Measurements from ENCODE around the gene USP48. TPM values are rescaled to one million over a fixed set of nuclear protein-coding genes. Genes with fewer than 3 reads are reported as not detected.

Gene USP48
- total RNA-seq, 1 donor from 2014 or later, result 54.5 TPM

DNA sequence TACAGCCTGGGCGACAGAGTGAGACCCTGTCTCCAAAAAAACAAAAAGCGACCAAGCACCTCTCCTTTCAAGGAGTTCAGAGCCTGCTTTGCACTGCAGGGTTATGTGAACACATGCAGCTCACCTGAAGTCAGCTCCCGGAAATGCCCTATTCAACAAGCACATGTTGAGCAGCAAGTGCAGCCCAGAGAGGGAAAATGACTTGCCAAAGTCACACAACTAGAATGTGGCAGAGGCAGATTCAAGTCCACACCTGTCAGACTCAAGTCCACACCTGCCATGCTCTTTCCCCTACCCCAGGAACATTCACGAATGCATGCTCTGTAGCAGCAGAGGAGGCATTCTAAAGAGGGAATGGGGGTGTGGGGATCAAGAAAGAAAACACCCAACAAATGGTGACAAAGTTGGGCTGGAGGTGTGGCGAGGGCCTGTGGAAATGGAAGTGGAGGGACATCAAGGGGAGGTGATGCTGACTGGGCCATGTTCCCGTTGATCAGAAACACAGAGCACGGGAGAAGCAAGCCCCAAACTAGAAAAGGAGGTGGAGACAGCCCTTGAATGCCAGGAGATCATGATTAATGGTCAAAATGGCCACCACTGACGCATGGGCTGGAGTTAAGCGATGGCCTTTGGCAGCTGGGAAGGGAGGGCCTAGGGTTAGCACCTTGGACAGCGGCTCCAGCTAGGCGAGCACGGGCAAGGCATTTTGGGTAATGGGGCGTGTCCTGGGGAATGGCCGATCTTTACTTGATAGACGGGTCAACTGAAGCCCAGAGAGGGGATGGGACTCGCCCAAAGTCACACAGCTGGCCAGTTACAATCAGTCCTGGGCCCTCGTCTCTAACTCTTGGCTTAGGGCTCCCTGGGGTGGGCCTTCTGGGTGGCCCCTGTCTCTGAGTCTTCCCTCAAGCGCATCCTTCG lies 135.3 kb downstream of the USP48 start:
- Mint-ChIP-seq H3K4me3 (ENCODE audit: unreplicated experiment) (no peak overlapping the region), H3K27me3 (ENCODE audit: low read depth) (peaks cover 7% of the 10 kb centered on the region), H3K9me3 (ENCODE audit: low read depth) (no peaks in the 10 kb centered on the region), H3K27ac (ENCODE audit: unreplicated experiment) (no peak overlapping the region), H3K36me3 (ENCODE audit: low read depth) (no peaks in the 10 kb centered on the region), H3K4me1 (ENCODE audit: low read depth) (peaks cover 14% of the 10 kb centered on the region)
- TF ChIP-seq, protein P1, sequence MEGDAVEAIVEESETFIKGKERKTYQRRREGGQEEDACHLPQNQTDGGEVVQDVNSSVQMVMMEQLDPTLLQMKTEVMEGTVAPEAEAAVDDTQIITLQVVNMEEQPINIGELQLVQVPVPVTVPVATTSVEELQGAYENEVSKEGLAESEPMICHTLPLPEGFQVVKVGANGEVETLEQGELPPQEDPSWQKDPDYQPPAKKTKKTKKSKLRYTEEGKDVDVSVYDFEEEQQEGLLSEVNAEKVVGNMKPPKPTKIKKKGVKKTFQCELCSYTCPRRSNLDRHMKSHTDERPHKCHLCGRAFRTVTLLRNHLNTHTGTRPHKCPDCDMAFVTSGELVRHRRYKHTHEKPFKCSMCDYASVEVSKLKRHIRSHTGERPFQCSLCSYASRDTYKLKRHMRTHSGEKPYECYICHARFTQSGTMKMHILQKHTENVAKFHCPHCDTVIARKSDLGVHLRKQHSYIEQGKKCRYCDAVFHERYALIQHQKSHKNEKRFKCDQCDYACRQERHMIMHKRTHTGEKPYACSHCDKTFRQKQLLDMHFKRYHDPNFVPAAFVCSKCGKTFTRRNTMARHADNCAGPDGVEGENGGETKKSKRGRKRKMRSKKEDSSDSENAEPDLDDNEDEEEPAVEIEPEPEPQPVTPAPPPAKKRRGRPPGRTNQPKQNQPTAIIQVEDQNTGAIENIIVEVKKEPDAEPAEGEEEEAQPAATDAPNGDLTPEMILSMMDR (IDR thresholded peaks at IDR 0.05), result no peak
- DNase-seq (ENCODE audit: low spot score), result no peak

DNA sequence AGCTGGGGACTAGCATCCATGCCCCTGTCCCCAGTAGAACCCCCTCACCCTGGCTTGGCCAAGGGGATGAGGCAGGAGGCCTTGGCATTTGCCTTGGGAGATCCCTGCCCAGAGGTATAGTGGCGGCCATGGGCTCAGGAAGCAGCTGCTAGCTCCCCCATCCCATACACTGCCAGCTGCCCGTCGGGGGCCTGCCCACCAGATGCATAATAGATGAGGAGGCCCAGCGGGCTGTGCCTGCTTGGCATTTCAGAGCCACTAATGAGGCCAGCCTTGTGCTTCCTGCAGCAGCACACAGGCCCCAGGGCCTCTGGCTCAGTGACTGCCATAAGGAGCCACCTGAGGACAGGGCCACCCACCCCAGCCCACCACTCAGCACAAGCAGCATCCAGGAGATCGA lies 137.4 kb downstream of the USP48 start:
- TF ChIP-seq, protein P1 (IDR thresholded peaks at IDR 0.05), result no peak
- peaks cover 4% of the 10 kb centered on the region for H3K27me3 Mint-ChIP-seq (ENCODE audit: low read depth)
- H3K9me3 Mint-ChIP-seq (ENCODE audit: low read depth), result no peaks in the 10 kb centered on the region
- H3K27ac Mint-ChIP-seq (ENCODE audit: unreplicated experiment), result no peak overlapping the region
- DNase-seq (ENCODE audit: low spot score), result no peak
- H3K4me3 Mint-ChIP-seq (ENCODE audit: unreplicated experiment), result no peak overlapping the region
- H3K36me3 Mint-ChIP-seq (ENCODE audit: low read depth), result no peaks in the 10 kb centered on the region
- no peaks in the 10 kb centered on the region for H3K4me1 Mint-ChIP-seq (ENCODE audit: low read depth)

DNA sequence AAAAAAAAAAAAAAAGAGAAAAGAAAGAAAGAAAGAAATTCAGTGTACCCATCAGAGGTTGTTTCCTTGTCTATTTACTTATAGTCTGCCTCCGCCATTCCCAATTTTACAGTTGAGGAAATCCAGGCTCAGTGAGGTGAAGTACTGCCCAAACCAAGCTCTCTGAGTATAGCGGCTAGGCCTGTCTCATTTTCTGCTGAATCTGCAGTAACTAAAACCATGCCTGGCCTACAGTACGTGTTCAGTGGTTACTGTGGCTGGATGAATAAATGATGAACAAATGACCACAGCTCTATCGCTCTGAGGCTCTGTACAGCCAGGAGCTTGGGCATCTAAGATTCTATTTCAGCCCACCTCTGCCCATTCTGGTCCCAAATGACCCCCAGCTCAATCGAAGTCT lies 138.0 kb downstream of the USP48 start:
- no peaks in the 10 kb centered on the region for H3K9me3 Mint-ChIP-seq (ENCODE audit: low read depth)
- H3K4me3 Mint-ChIP-seq (ENCODE audit: unreplicated experiment), result no peak overlapping the region
- TF ChIP-seq, protein P1 (IDR thresholded peaks at IDR 0.05), result no peak
- peaks cover 4% of the 10 kb centered on the region for H3K27me3 Mint-ChIP-seq (ENCODE audit: low read depth)
- H3K27ac Mint-ChIP-seq (ENCODE audit: unreplicated experiment), result no peak overlapping the region
- DNase-seq (ENCODE audit: low spot score), result no peak
- peaks cover 5% of the 10 kb centered on the region for H3K4me1 Mint-ChIP-seq (ENCODE audit: low read depth)
- no peaks in the 10 kb centered on the region for H3K36me3 Mint-ChIP-seq (ENCODE audit: low read depth)

DNA sequence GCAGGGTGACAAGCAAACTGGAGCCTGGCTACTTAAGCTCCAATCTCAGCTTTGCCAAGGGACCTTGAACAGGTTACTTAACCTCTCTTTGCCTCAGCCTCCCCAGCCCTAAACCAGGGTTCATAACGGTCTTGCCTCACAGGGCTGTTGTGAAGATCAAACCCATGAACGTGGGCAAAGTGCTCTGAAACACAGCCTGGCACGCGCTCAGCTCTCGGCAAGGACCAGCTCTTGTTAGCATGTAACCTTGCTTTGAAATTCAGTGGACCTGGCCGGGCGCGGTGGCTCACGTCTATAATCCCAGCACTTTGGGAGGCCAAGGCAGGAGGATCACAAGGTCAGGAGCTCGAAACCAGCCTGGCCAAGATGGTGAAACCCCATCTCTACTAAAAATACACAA lies 138.6 kb downstream of the USP48 start:
- H3K4me3 Mint-ChIP-seq (ENCODE audit: unreplicated experiment), result no peak overlapping the region
- no peak overlapping the region for H3K27ac Mint-ChIP-seq (ENCODE audit: unreplicated experiment)
- TF ChIP-seq, protein P1 (IDR thresholded peaks at IDR 0.05), result no peak
- peaks cover 4% of the 10 kb centered on the region for H3K27me3 Mint-ChIP-seq (ENCODE audit: low read depth)
- peaks cover 8% of the 10 kb centered on the region for H3K4me1 Mint-ChIP-seq (ENCODE audit: low read depth)
- no peak for DNase-seq (ENCODE audit: low spot score)
- no peaks in the 10 kb centered on the region for H3K36me3 Mint-ChIP-seq (ENCODE audit: low read depth)
- no peaks in the 10 kb centered on the region for H3K9me3 Mint-ChIP-seq (ENCODE audit: low read depth)

DNA sequence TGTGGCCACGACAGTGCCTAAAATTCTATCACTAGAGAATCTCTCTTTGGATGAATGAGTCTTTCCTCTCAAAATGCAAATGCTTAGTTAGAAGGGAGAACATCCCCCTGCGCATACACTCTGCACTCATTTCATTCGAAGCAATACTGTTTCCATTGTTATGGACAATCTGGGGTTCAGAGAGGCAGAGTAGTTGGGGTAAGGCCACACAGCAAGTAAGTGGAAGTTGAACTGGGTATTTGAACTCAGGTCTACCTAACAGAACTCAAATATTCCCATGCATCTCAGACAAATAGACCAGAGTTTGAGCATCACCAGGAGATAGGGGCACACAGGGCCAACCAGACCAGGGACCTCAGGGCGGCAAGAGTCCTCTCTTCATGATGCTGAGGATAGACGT lies 139.3 kb downstream of the USP48 start:
- H3K9me3 Mint-ChIP-seq (ENCODE audit: low read depth), result no peaks in the 10 kb centered on the region
- no peak for DNase-seq (ENCODE audit: low spot score)
- peaks cover 4% of the 10 kb centered on the region for H3K27me3 Mint-ChIP-seq (ENCODE audit: low read depth)
- TF ChIP-seq, protein P1 (IDR thresholded peaks at IDR 0.05), result no peak
- H3K27ac Mint-ChIP-seq (ENCODE audit: unreplicated experiment), result no peak overlapping the region
- H3K36me3 Mint-ChIP-seq (ENCODE audit: low read depth), result no peaks in the 10 kb centered on the region
- H3K4me1 Mint-ChIP-seq (ENCODE audit: low read depth), result peaks cover 14% of the 10 kb centered on the region
- H3K4me3 Mint-ChIP-seq (ENCODE audit: unreplicated experiment), result no peak overlapping the region

Data from chondrocyte (in vitro differentiated cells).